HCT116 (cell line): ENCODE results near the gene SPINK13. TPM values are rescaled to one million over a fixed set of nuclear protein-coding genes. Genes with fewer than 3 reads are reported as not detected.

Experiments used
- ATAC-seq: fragments of 200-7000 bp; cut with Tn5 transposase; 2 replicates; pipeline ENCODE4 v1.9.1; 2020; ENCODE audit warnings: mild to moderate bottlenecking, moderate library complexity
- BruUV-seq: library from RNA; stranded (reverse); fragments of 400-500 nt; replicated peaks from 2 replicates; lab custom pipeline; 2021; lab: Mats Ljungman, UMichigan
- CTCF ChIA-PET: fragments of 300-600 bp; sonication (Branson Sonifier 250); formaldehyde crosslinking; loops from one replicate; lab custom pipeline; 2021; ENCODE audit warnings: antibody characterized with exemption; lab: Charles Lee
- POLR2A ChIA-PET: fragments of 300-600, 350-600 bp; sonication (Branson Sonifier 250); formaldehyde crosslinking; loops from one replicate; lab custom pipeline; 2021; ENCODE audit warnings: antibody characterized with exemption; lab: Charles Lee
- RAD21 ChIA-PET, 2 experiments: fragments of 300-600 bp; sonication (Branson Sonifier 250); formaldehyde crosslinking; loops; one replicate each; lab custom pipeline; 2023; ENCODE audit warnings: low total read pairs in 2 of 2; ENCODE audit not compliant: uncharacterized antibody in 2 of 2, unreplicated experiment in 2 of 2, low non-redundant PET in 1 of 2; lab: Charles Lee
- DNase-seq: peaks from one replicate; pipeline ENCODE4 v3.0.0-alpha.2; 2010; ENCODE audit warnings: low read depth, low spot score
- H2AFZ ChIP-seq: fragments of 200-600 bp; shearing (Covaris generic), sonication (generic); 2 replicates; pipeline ENCODE4 v1.6.1; 2017; ENCODE audit warnings: low read depth, mixed run types, mixed read lengths, antibody characterized with exemption, low read length; ENCODE audit not compliant: poor library complexity, severe bottlenecking
- H3K27ac ChIP-seq: 2 replicates; pipeline ENCODE4 v1.5.1; 2012; ENCODE audit warnings: low read depth, low read length
- H3K27me3 ChIP-seq: fragments of 200-600 bp; sonication (generic); 2 replicates; pipeline ENCODE4 v1.6.1; 2016; ENCODE audit warnings: mixed run types, low read length, mixed read lengths; ENCODE audit not compliant: insufficient read depth
- H3K36me3 ChIP-seq, 2 experiments: fragments of 200-500 bp in 1 of 2; fragments of 200-600 bp in 1 of 2; sonication (Bioruptor generic) in 1 of 2; sonication (generic) in 1 of 2; 2 replicates each; pipeline versions ENCODE4 v1.5.1 to v1.6.1; 2014 to 2016; ENCODE audit warnings: low read length in 2 of 2, inconsistent platforms in 1 of 2, mixed read lengths in 1 of 2, mixed run types in 1 of 2; ENCODE audit not compliant: insufficient read depth in 2 of 2, control insufficient read depth in 1 of 2
- H3K4me1 ChIP-seq, 2 experiments: fragments of 200-600 bp in 1 of 2; sonication (generic) in 1 of 2; 2 replicates each; pipeline versions ENCODE4 v1.5.1 to v1.6.1; 2012 to 2017; ENCODE audit warnings: low read length in 2 of 2, inconsistent platforms in 1 of 2, mild to moderate bottlenecking in 1 of 2, mixed read lengths in 1 of 2, mixed run types in 1 of 2, moderate library complexity in 1 of 2; ENCODE audit not compliant: insufficient read depth in 2 of 2, control insufficient read depth in 1 of 2
- H3K4me2 ChIP-seq: fragments of 200-600 bp; sonication (generic); 2 replicates; pipeline ENCODE4 v1.6.1; 2017; ENCODE audit warnings: mixed run types, low read length, mixed read lengths
- H3K4me3 ChIP-seq, 2 experiments: fragments of 200-600 bp in 1 of 2; sonication (generic) in 1 of 2; replicated peaks in 1 of 2; 2 replicates each; pipeline ENCODE4 v1.5.1; 2011 to 2016; ENCODE audit warnings: low read length in 2 of 2, control low read depth in 1 of 2, low read depth in 1 of 2, mild to moderate bottlenecking in 1 of 2, mixed read lengths in 1 of 2, mixed run types in 1 of 2
- H3K79me2 ChIP-seq: fragments of 200-600 bp; sonication (generic); 2 replicates; pipeline ENCODE4 v1.6.1; 2017; ENCODE audit warnings: mild to moderate bottlenecking, mixed run types, low read length, moderate library complexity, mixed read lengths; ENCODE audit not compliant: insufficient read depth
- H3K9ac ChIP-seq: fragments of 200-600 bp; sonication (generic); 2 replicates; pipeline ENCODE4 v1.6.1; 2016; ENCODE audit warnings: low read length, mixed read lengths
- H3K9me2 ChIP-seq: fragments of 200-600 bp; sonication (generic), shearing (Covaris generic); 2 replicates; pipeline ENCODE4 v1.6.1; 2017; ENCODE audit warnings: mixed run types, mild to moderate bottlenecking, moderate library complexity; ENCODE audit not compliant: insufficient read depth
- H3K9me3 ChIP-seq, 2 experiments: fragments of 200-500 bp in 1 of 2; fragments of 200-600 bp in 1 of 2; sonication (Bioruptor generic) in 1 of 2; sonication (generic) in 1 of 2; 2 replicates each; pipeline ENCODE4 v1.6.1; 2014 to 2017; ENCODE audit warnings: low read length in 2 of 2, mixed read lengths in 2 of 2, inconsistent platforms in 1 of 2, low read depth in 1 of 2, mild to moderate bottlenecking in 1 of 2, mixed run types in 1 of 2, moderate library complexity in 1 of 2; ENCODE audit not compliant: control insufficient read depth in 1 of 2, insufficient read depth in 1 of 2
- H4K20me1 ChIP-seq: fragments of 200-600 bp; sonication (generic), shearing (Covaris generic); 2 replicates; pipeline ENCODE4 v1.6.1; 2017; ENCODE audit warnings: mixed run types, mild to moderate bottlenecking, moderate library complexity; ENCODE audit not compliant: insufficient read depth
- ATF3 ChIP-seq: IDR thresholded peaks from 2 replicates; pipeline ENCODE4 v1.6.1; 2012
- CBX3 ChIP-seq: IDR thresholded peaks from 2 replicates; pipeline ENCODE4 v1.6.1; 2012; ENCODE audit warnings: low read depth
- CEBPB ChIP-seq: IDR thresholded peaks from 2 replicates; pipeline ENCODE4 v1.6.1; 2012; ENCODE audit warnings: low read depth
- EGR1 ChIP-seq: IDR thresholded peaks from 2 replicates; pipeline ENCODE4 v1.6.1; 2012; ENCODE audit warnings: low read depth
- ELF1 ChIP-seq: IDR thresholded peaks from 2 replicates; pipeline ENCODE4 v1.6.1; 2012; ENCODE audit warnings: low read depth, borderline replicate concordance
- EZH2phosphoT487 ChIP-seq: fragments of 200-600 bp; IDR thresholded peaks from 2 replicates; pipeline ENCODE4 v1.6.1; 2018; ENCODE audit warnings: antibody characterized with exemption, borderline replicate concordance
- JUND ChIP-seq: IDR thresholded peaks from 2 replicates; pipeline ENCODE4 v1.6.1; 2012
- MAX ChIP-seq: IDR thresholded peaks from 2 replicates; pipeline ENCODE4 v1.6.1; 2012
- RAD21 ChIP-seq: IDR thresholded peaks from 2 replicates; pipeline ENCODE4 v1.6.1; 2012; ENCODE audit warnings: low read depth, mild to moderate bottlenecking
- SRF ChIP-seq: IDR thresholded peaks from 2 replicates; pipeline ENCODE4 v1.6.1; 2012; ENCODE audit warnings: low read depth
- TCF7L2 ChIP-seq: IDR thresholded peaks from 2 replicates; pipeline ENCODE4 v1.7.0; 2011; ENCODE audit warnings: borderline replicate concordance, inconsistent platforms; ENCODE audit not compliant: insufficient read depth, insufficient read length; ENCODE audit errors: extremely low read depth
- ZNF274 ChIP-seq: fragments of 200-500 bp; sonication (Bioruptor generic); IDR thresholded peaks from 2 replicates; pipeline ENCODE4 v1.6.1; 2014; ENCODE audit warnings: mild to moderate bottlenecking, low read depth, low read length, inconsistent platforms
- intact Hi-C: fragments of 100-400 bp; cut with micrococcal nuclease; formaldehyde crosslinking; loops from 2 replicates; pipeline ENCODE4 v1.10.0; 2022
- total RNA-seq: library from RNA; stranded (reverse); gene quantifications from one replicate; pipeline ENCODE4 v1.2.1, GENCODE V29; 2021; ENCODE audit not compliant: unreplicated experiment
- TF ChIP-seq, protein P1 (sequence below): IDR thresholded peaks from 2 replicates; pipeline ENCODE4 v1.6.1; 2011; ENCODE audit warnings: mild to moderate bottlenecking, low read length, moderate library complexity; ENCODE audit not compliant: insufficient replicate concordance; ENCODE audit errors: extremely low read depth
- TF ChIP-seq, protein P2 (sequence below), 3 experiments: fragments of 200-600 bp in 1 of 3; sonication (generic) in 1 of 3; IDR thresholded peaks in 2 of 3; conservative IDR thresholded peaks in 1 of 3; 2 replicates each; pipeline ENCODE4 v1.5.1; 2012 to 2017; ENCODE audit warnings: low read depth in 2 of 3, low read length in 2 of 3, antibody characterized with exemption in 1 of 3, borderline replicate concordance in 1 of 3, control low read depth in 1 of 3, mild to moderate bottlenecking in 1 of 3, mixed read lengths in 1 of 3, mixed run types in 1 of 3, moderate library complexity in 1 of 3; ENCODE audit not compliant: insufficient read depth in 1 of 3

Gene SPINK13
- total RNA-seq, 1 experiment from 2014 or later, result not detected

DNA sequence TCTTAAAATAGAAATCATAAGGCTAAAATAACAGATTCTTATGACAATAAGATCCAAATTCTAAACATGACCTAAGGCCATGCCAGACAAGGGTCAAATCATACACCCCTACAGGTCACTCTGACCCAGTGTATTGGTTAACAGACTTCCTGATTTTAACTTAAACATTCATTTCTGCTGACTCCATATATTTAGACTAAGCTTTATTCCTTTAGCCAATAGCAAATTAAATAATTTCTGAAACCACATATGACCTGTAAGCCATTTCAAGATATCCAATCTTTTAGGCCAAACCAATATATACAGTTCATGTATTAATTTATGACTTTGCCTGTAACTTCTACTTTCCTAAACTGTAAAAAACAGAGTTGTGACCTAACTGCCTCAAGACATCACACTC is 7.4 kb upstream of the SPINK13 start:
- intact Hi-C loops, result no loop called here
- Histone ChIP-seq H3K79me2 (no peaks in the 10 kb centered on the region), H3K27ac (no peak overlapping the region), H4K20me1 (no peaks in the 10 kb centered on the region), H3K27me3 (no peaks in the 10 kb centered on the region), H3K9me2 (no peaks in the 10 kb centered on the region), H3K4me2 (no peak overlapping the region), H3K9me3 (no peaks in the 10 kb centered on the region), H3K4me3 (no peak overlapping the region), H2AFZ (no peak overlapping the region), H3K9ac (no peak overlapping the region), H3K36me3 (no peaks in the 10 kb centered on the region), H3K4me1 (no peaks in the 10 kb centered on the region)
- ChIA-PET CTCF (no interaction called here), POLR2A (no interaction called here), RAD21 (no interaction called here)
- ATAC-seq (no peak), DNase-seq (no peak)
- no TSS peak for BruUV-seq
- TF ChIP-seq ELF1 (no peak), JUND (no peak), MAX (no peak), EZH2phosphoT487 (no peak), CEBPB (no peak), ZNF274 (no peak), TCF7L2 (no peak), CBX3 (no peak), SRF (no peak), ATF3 (no peak), EGR1 (no peak), RAD21 (no peak)
- TF ChIP-seq, protein P1, sequence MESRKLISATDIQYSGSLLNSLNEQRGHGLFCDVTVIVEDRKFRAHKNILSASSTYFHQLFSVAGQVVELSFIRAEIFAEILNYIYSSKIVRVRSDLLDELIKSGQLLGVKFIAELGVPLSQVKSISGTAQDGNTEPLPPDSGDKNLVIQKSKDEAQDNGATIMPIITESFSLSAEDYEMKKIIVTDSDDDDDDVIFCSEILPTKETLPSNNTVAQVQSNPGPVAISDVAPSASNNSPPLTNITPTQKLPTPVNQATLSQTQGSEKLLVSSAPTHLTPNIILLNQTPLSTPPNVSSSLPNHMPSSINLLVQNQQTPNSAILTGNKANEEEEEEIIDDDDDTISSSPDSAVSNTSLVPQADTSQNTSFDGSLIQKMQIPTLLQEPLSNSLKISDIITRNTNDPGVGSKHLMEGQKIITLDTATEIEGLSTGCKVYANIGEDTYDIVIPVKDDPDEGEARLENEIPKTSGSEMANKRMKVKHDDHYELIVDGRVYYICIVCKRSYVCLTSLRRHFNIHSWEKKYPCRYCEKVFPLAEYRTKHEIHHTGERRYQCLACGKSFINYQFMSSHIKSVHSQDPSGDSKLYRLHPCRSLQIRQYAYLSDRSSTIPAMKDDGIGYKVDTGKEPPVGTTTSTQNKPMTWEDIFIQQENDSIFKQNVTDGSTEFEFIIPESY, result no peak
- TF ChIP-seq, protein P2, sequence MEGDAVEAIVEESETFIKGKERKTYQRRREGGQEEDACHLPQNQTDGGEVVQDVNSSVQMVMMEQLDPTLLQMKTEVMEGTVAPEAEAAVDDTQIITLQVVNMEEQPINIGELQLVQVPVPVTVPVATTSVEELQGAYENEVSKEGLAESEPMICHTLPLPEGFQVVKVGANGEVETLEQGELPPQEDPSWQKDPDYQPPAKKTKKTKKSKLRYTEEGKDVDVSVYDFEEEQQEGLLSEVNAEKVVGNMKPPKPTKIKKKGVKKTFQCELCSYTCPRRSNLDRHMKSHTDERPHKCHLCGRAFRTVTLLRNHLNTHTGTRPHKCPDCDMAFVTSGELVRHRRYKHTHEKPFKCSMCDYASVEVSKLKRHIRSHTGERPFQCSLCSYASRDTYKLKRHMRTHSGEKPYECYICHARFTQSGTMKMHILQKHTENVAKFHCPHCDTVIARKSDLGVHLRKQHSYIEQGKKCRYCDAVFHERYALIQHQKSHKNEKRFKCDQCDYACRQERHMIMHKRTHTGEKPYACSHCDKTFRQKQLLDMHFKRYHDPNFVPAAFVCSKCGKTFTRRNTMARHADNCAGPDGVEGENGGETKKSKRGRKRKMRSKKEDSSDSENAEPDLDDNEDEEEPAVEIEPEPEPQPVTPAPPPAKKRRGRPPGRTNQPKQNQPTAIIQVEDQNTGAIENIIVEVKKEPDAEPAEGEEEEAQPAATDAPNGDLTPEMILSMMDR (IDR thresholded peaks at IDR 0.05 in 2 of 3, conservative IDR thresholded peaks at IDR 0.05 in 1 of 3; ENCODE audit: borderline replicate concordance in 1 of 3, insufficient read depth in 1 of 3, low read depth in 2 of 3, low read length in 2 of 3), result no peak
